ENCODE data around the gene SLX1B. TPM values are rescaled to one million over a fixed set of nuclear protein-coding genes. Genes with fewer than 3 reads are reported as not detected.
"Not testable (repeated sequence)": the region's sequence is repeated elsewhere in the genome, so short reads cannot be mapped to it uniquely, and the experiment has no call there.

SLX1B gene
- total and polyA plus RNA-seq, 2 donors (not counting 3 experiments of a cell fraction or from before 2014, with no cell fraction given) = 44.4 to 74.4 TPM

- H4K20me1 ChIP-seq (replicated peaks; ENCODE audit: control insufficient read depth, extremely low read depth, insufficient read depth, low read length); H3K4me3 ChIP-seq (replicated peaks in 1 of 3; ENCODE audit: insufficient read depth in 1 of 3, low read depth in 1 of 3, low read length in 3 of 3); H3K9me3 ChIP-seq (replicated peaks; ENCODE audit: control insufficient read depth, insufficient read depth, low read length); H3K36me3 ChIP-seq (ENCODE audit: control insufficient read depth in 2 of 2, extremely low read depth in 1 of 2, insufficient read depth in 2 of 2, low read length in 2 of 2); POLR2A ChIA-PET; H3K9me1 ChIP-seq (replicated peaks; ENCODE audit: control insufficient read depth, extremely low read depth, insufficient read depth, low read length); H2AFZ ChIP-seq (ENCODE audit: low read depth, low read length); CTCF ChIA-PET; H3K27me3 ChIP-seq (ENCODE audit: control insufficient read depth in 2 of 2, insufficient read depth in 2 of 2, low read length in 2 of 2); intact Hi-C loops (cut with micrococcal nuclease); dilution Hi-C loops (cut with MboI; ENCODE audit: extremely low pct_ligation_motif_present, low sequenced_read_pairs); FAIRE-seq; H3K4me2 ChIP-seq (ENCODE audit: insufficient read depth, low read length); H3K4me1 ChIP-seq (ENCODE audit: control insufficient read depth, extremely low read depth, insufficient read depth, low read length); H3K79me2 ChIP-seq (ENCODE audit: control insufficient read depth, insufficient read depth, low read length); DNase-seq (ENCODE audit: low read depth, low spot score); BruUV-seq (replicated peaks); H3K27ac ChIP-seq (ENCODE audit: insufficient read depth, low read depth, low read length); H3K9ac ChIP-seq (replicated peaks; ENCODE audit: extremely low read depth, insufficient read depth, low read length): not testable (repeated sequence)
Observed at GRCh38 chr16:29453754-29454153, 579 bp upstream of the SLX1B start.

GRCh38 chr16:29454828-29455227 is 495 bp downstream of the SLX1B start:
- BruUV-seq (replicated peaks); H3K4me1 ChIP-seq (ENCODE audit: control insufficient read depth, extremely low read depth, insufficient read depth, low read length): not testable (repeated sequence)

GRCh38 chr16:29457660-29458059 is 3.3 kb downstream of the SLX1B start:
- H3K27me3 ChIP-seq (ENCODE audit: control insufficient read depth in 2 of 2, insufficient read depth in 2 of 2, low read length in 2 of 2); DNase-seq (ENCODE audit: low read depth, low spot score); H3K27ac ChIP-seq (ENCODE audit: insufficient read depth, low read depth, low read length); CTCF ChIA-PET; FAIRE-seq; dilution Hi-C loops (cut with MboI; ENCODE audit: extremely low pct_ligation_motif_present, low sequenced_read_pairs); POLR2A ChIA-PET; H3K9ac ChIP-seq (replicated peaks; ENCODE audit: extremely low read depth, insufficient read depth, low read length); H3K4me1 ChIP-seq (ENCODE audit: control insufficient read depth, extremely low read depth, insufficient read depth, low read length); H3K9me3 ChIP-seq (replicated peaks; ENCODE audit: control insufficient read depth, insufficient read depth, low read length); H4K20me1 ChIP-seq (replicated peaks; ENCODE audit: control insufficient read depth, extremely low read depth, insufficient read depth, low read length); H3K36me3 ChIP-seq (ENCODE audit: control insufficient read depth in 2 of 2, extremely low read depth in 1 of 2, insufficient read depth in 2 of 2, low read length in 2 of 2); H3K79me2 ChIP-seq (ENCODE audit: control insufficient read depth, insufficient read depth, low read length); H3K4me3 ChIP-seq (replicated peaks in 1 of 3; ENCODE audit: insufficient read depth in 1 of 3, low read depth in 1 of 3, low read length in 3 of 3); H2AFZ ChIP-seq (ENCODE audit: low read depth, low read length); H3K9me1 ChIP-seq (replicated peaks; ENCODE audit: control insufficient read depth, extremely low read depth, insufficient read depth, low read length); H3K4me2 ChIP-seq (ENCODE audit: insufficient read depth, low read length); intact Hi-C loops (cut with micrococcal nuclease); BruUV-seq (replicated peaks): not testable (repeated sequence)

More at GRCh38 chr16:29454828-29455227, 495 bp downstream of the SLX1B start:
- dilution Hi-C loops (cut with MboI; ENCODE audit: extremely low pct_ligation_motif_present, low sequenced_read_pairs); H3K27me3 ChIP-seq (ENCODE audit: control insufficient read depth in 2 of 2, insufficient read depth in 2 of 2, low read length in 2 of 2); H3K4me3 ChIP-seq (replicated peaks in 1 of 3; ENCODE audit: insufficient read depth in 1 of 3, low read depth in 1 of 3, low read length in 3 of 3); H3K9me1 ChIP-seq (replicated peaks; ENCODE audit: control insufficient read depth, extremely low read depth, insufficient read depth, low read length); H3K4me2 ChIP-seq (ENCODE audit: insufficient read depth, low read length); intact Hi-C loops (cut with micrococcal nuclease); H3K79me2 ChIP-seq (ENCODE audit: control insufficient read depth, insufficient read depth, low read length); H4K20me1 ChIP-seq (replicated peaks; ENCODE audit: control insufficient read depth, extremely low read depth, insufficient read depth, low read length); H2AFZ ChIP-seq (ENCODE audit: low read depth, low read length); CTCF ChIA-PET; H3K9me3 ChIP-seq (replicated peaks; ENCODE audit: control insufficient read depth, insufficient read depth, low read length); H3K9ac ChIP-seq (replicated peaks; ENCODE audit: extremely low read depth, insufficient read depth, low read length); POLR2A ChIA-PET; DNase-seq (ENCODE audit: low read depth, low spot score); H3K27ac ChIP-seq (ENCODE audit: insufficient read depth, low read depth, low read length); H3K36me3 ChIP-seq (ENCODE audit: control insufficient read depth in 2 of 2, extremely low read depth in 1 of 2, insufficient read depth in 2 of 2, low read length in 2 of 2); FAIRE-seq: not testable (repeated sequence)

- CTCF ChIA-PET; H3K27ac ChIP-seq (ENCODE audit: insufficient read depth, low read depth, low read length); H3K27me3 ChIP-seq (ENCODE audit: control insufficient read depth in 2 of 2, insufficient read depth in 2 of 2, low read length in 2 of 2); H3K9me3 ChIP-seq (replicated peaks; ENCODE audit: control insufficient read depth, insufficient read depth, low read length); DNase-seq (ENCODE audit: low read depth, low spot score); H3K4me1 ChIP-seq (ENCODE audit: control insufficient read depth, extremely low read depth, insufficient read depth, low read length); H3K9ac ChIP-seq (replicated peaks; ENCODE audit: extremely low read depth, insufficient read depth, low read length); H3K9me1 ChIP-seq (replicated peaks; ENCODE audit: control insufficient read depth, extremely low read depth, insufficient read depth, low read length); H3K36me3 ChIP-seq (ENCODE audit: control insufficient read depth in 2 of 2, extremely low read depth in 1 of 2, insufficient read depth in 2 of 2, low read length in 2 of 2); POLR2A ChIA-PET; H2AFZ ChIP-seq (ENCODE audit: low read depth, low read length); BruUV-seq (replicated peaks); dilution Hi-C loops (cut with MboI; ENCODE audit: extremely low pct_ligation_motif_present, low sequenced_read_pairs); H3K79me2 ChIP-seq (ENCODE audit: control insufficient read depth, insufficient read depth, low read length); H3K4me2 ChIP-seq (ENCODE audit: insufficient read depth, low read length); H4K20me1 ChIP-seq (replicated peaks; ENCODE audit: control insufficient read depth, extremely low read depth, insufficient read depth, low read length); intact Hi-C loops (cut with micrococcal nuclease); H3K4me3 ChIP-seq (replicated peaks in 1 of 3; ENCODE audit: insufficient read depth in 1 of 3, low read depth in 1 of 3, low read length in 3 of 3): not testable (repeated sequence)
- peak; percentile 97 for FAIRE-seq
Observed at GRCh38 chr16:29459706-29460646, 5.6 kb downstream of the SLX1B start, which contains the start of gene SULT1A4. SULT1A4 (plus strand) TSS chr16:29459913; CDS start chr16:29461386, 1,473 bp downstream.

All from endothelial cell of umbilical vein (primary cell).